ENCODE measurements around the gene CHCHD6.

DNA sequence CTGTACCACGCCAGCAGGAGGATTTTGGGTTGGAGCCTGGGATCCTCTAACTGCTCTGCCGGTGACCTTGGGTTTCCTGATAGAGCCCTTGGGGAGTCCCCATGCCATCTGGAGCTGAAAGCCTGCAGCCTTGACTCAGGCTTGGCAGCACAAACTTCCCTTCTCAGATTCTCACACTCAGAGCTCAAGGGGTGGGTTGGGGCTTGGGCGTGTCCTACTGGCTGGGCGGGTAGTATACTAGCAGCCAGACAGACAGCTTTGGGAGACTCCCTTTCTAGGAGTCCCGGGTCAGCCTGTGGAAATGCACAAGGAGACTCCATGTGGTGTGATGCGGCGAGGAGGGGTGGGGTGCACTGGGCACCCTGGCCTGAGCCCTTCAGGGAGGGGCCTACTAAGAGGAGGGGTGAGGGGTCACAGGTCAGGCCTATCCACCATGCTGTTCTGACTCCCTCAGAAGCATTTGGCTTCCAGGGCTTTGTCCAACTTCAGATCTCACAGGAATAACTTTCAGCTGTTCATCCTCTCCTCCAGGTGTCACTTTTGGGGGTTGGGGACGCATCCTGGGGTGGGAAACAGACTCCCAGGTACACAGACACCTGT, 257.3 kb downstream of the CHCHD6 start:
- TF ChIP-seq EZH2phosphoT487 (conservative IDR thresholded peaks at IDR 0.05; ENCODE audit: low read length), result no peak
- TF ChIP-seq CTCF (IDR thresholded peaks at IDR 0.05; ENCODE audit: insufficient read depth, low read length, poor library complexity, severe bottlenecking), result no peak
